H9 (cell line): Measurements from ENCODE around the gene FBXL15. TPM values are rescaled to one million over a fixed set of nuclear protein-coding genes. Genes with fewer than 3 reads are reported as not detected.

ENCODE experiments used
- DNase-seq: peaks from one replicate; pipeline ENCODE4 v3.0.0-alpha.2; 2017
- H2AFZ ChIP-seq: one replicate; pipeline ENCODE4 v1.6.1; 2013; ENCODE audit warnings: mild to moderate bottlenecking, low read length, control low read depth, moderate library complexity
- H2AK5ac ChIP-seq: 2 replicates; pipeline ENCODE4 v1.6.1; 2013; ENCODE audit warnings: low read length, control low read depth, mixed read lengths; ENCODE audit not compliant: insufficient read length
- H2BK120ac ChIP-seq: one replicate; pipeline ENCODE4 v1.6.1; 2013; ENCODE audit warnings: low read depth, mild to moderate bottlenecking, low read length, control low read depth, inconsistent platforms; ENCODE audit not compliant: poor library complexity, severe bottlenecking
- H2BK12ac ChIP-seq: 2 replicates; pipeline ENCODE4 v1.6.1; 2013; ENCODE audit warnings: low read length, control low read depth, mixed read lengths, low read depth; ENCODE audit not compliant: insufficient read length
- H2BK15ac ChIP-seq: 2 replicates; pipeline ENCODE4 v1.6.1; 2013; ENCODE audit warnings: low read depth, low read length, control low read depth
- H2BK20ac ChIP-seq: one replicate; pipeline ENCODE4 v1.6.1; 2013; ENCODE audit warnings: low read depth, mild to moderate bottlenecking, low read length, control low read depth, inconsistent platforms; ENCODE audit not compliant: poor library complexity, severe bottlenecking
- H2BK5ac ChIP-seq: 2 replicates; pipeline ENCODE4 v1.6.1; 2013; ENCODE audit warnings: low read length, control low read depth, mixed read lengths; ENCODE audit not compliant: insufficient read length
- H3K14ac ChIP-seq: 2 replicates; pipeline ENCODE4 v1.6.1; 2013; ENCODE audit warnings: low read length, control low read depth; ENCODE audit not compliant: insufficient read depth
- H3K18ac ChIP-seq: 2 replicates; pipeline ENCODE4 v1.6.1; 2013; ENCODE audit warnings: low read depth, mild to moderate bottlenecking, mixed read lengths, low read length, control low read depth; ENCODE audit not compliant: insufficient read length
- H3K23ac ChIP-seq: 2 replicates; pipeline ENCODE4 v1.6.1; 2013; ENCODE audit warnings: low read length, control low read depth, mixed read lengths, low read depth; ENCODE audit not compliant: insufficient read length
- H3K23me2 ChIP-seq: 2 replicates; pipeline ENCODE4 v1.6.1; 2013; ENCODE audit warnings: low read depth, mild to moderate bottlenecking, mixed read lengths, low read length, control low read depth; ENCODE audit not compliant: insufficient read length, poor library complexity, severe bottlenecking
- H3K27ac ChIP-seq: 2 replicates; pipeline ENCODE4 v1.5.1; 2013; ENCODE audit warnings: low read length, control low read depth, mixed read lengths, low read depth; ENCODE audit not compliant: insufficient read length
- H3K27me3 ChIP-seq: 2 replicates; pipeline ENCODE4 v1.6.1; 2013; ENCODE audit warnings: low read length, control low read depth, inconsistent platforms; ENCODE audit not compliant: insufficient read depth
- H3K4ac ChIP-seq: 2 replicates; pipeline ENCODE4 v1.6.1; 2013; ENCODE audit warnings: low read depth, mild to moderate bottlenecking, control low read depth, inconsistent platforms, low read length, moderate library complexity
- H3K4me1 ChIP-seq: 2 replicates; pipeline ENCODE4 v1.6.1; 2013; ENCODE audit warnings: low read length, control low read depth, inconsistent platforms; ENCODE audit not compliant: insufficient read depth
- H3K4me2 ChIP-seq: 2 replicates; pipeline ENCODE4 v1.6.1; 2013; ENCODE audit warnings: low read length, control low read depth, mixed read lengths; ENCODE audit not compliant: insufficient read length, insufficient read depth
- H3K56ac ChIP-seq: 2 replicates; pipeline ENCODE4 v1.6.1; 2013; ENCODE audit warnings: low read depth, mild to moderate bottlenecking, mixed read lengths, low read length, control low read depth; ENCODE audit not compliant: insufficient read length
- H3K79me1 ChIP-seq: 2 replicates; pipeline ENCODE4 v1.6.1; 2013; ENCODE audit warnings: low read depth, mild to moderate bottlenecking, moderate library complexity, low read length, control low read depth, inconsistent platforms; ENCODE audit not compliant: insufficient read depth, poor library complexity, severe bottlenecking
- H3K79me2 ChIP-seq: 2 replicates; pipeline ENCODE4 v1.6.1; 2013; ENCODE audit warnings: low read length, control low read depth, inconsistent platforms; ENCODE audit not compliant: insufficient read depth
- H3K9ac ChIP-seq: 2 replicates; pipeline ENCODE4 v1.6.1; 2013; ENCODE audit warnings: low read length, control low read depth, mixed read lengths; ENCODE audit not compliant: insufficient read length; ENCODE audit errors: extremely low read depth
- H3K9me3 ChIP-seq: one replicate; pipeline ENCODE4 v1.6.1; 2013; ENCODE audit warnings: low read depth, low read length, inconsistent platforms; ENCODE audit not compliant: control insufficient read depth
- H3T11ph ChIP-seq: one replicate; pipeline ENCODE4 v1.6.1; 2013; ENCODE audit warnings: mild to moderate bottlenecking, low read length, control low read depth, inconsistent platforms
- H4K20me1 ChIP-seq: one replicate; pipeline ENCODE4 v1.6.1; 2013; ENCODE audit not compliant: control insufficient read depth, insufficient read length, insufficient read depth
- H4K5ac ChIP-seq: 2 replicates; pipeline ENCODE4 v1.6.1; 2013; ENCODE audit warnings: low read depth, mild to moderate bottlenecking, mixed read lengths, low read length, control low read depth; ENCODE audit not compliant: insufficient read length
- H4K8ac ChIP-seq: replicated peaks from 2 replicates; pipeline ENCODE4 v1.6.1; 2013; ENCODE audit warnings: low read length, control low read depth, mixed read lengths, low read depth; ENCODE audit not compliant: insufficient read length
- H4K91ac ChIP-seq: 2 replicates; pipeline ENCODE4 v1.6.1; 2013; ENCODE audit warnings: low read depth, mild to moderate bottlenecking, moderate library complexity, mixed read lengths, low read length, control low read depth; ENCODE audit not compliant: insufficient read length
- H3K27ac Mint-ChIP-seq, 3 experiments: 2 replicates in 2 of 3; 3 replicates in 1 of 3; pipeline ENCODE4 v1.8.0; 2020 to 2021; ENCODE audit warnings: mixed read lengths in 3 of 3, mild to moderate bottlenecking in 1 of 3, moderate library complexity in 1 of 3
- H3K27me3 Mint-ChIP-seq: 2 replicates; pipeline ENCODE4 v1.8.0; 2021; ENCODE audit warnings: low read depth, mild to moderate bottlenecking, moderate library complexity, mixed read lengths
- H3K36me3 Mint-ChIP-seq, 3 experiments: 2 replicates in 2 of 3; 3 replicates in 1 of 3; pipeline ENCODE4 v1.8.0; 2020 to 2021; ENCODE audit warnings: low read depth in 3 of 3, mixed read lengths in 3 of 3; ENCODE audit not compliant: insufficient read depth in 1 of 3
- H3K4me1 Mint-ChIP-seq, 2 experiments: 2 replicates each; pipeline ENCODE4 v1.8.0; 2020; ENCODE audit warnings: mixed read lengths in 2 of 2
- H3K4me3 Mint-ChIP-seq, 2 experiments: 2 replicates in 1 of 2; 3 replicates in 1 of 2; pipeline ENCODE4 v1.8.0; 2020 to 2021; ENCODE audit warnings: mild to moderate bottlenecking in 2 of 2, mixed read lengths in 2 of 2, moderate library complexity in 1 of 2
- H3K9me3 Mint-ChIP-seq, 2 experiments: 2 replicates in 1 of 2; 3 replicates in 1 of 2; pipeline ENCODE4 v1.8.0; 2020; ENCODE audit warnings: mild to moderate bottlenecking in 2 of 2, mixed read lengths in 2 of 2, moderate library complexity in 1 of 2
- CTCF ChIP-seq: fragments of 200-600 bp; sonication (generic); conservative IDR thresholded peaks from 3 replicates; pipeline ENCODE4 v1.8.0; 2021; ENCODE audit warnings: antibody characterized with exemption, mild to moderate bottlenecking
- WGBS: extraction: QIAGEN DNeasy Blood & Tissue Kit; methylation state at CpG from one replicate; pipeline ENCODE4 v1.1.7; 2013; ENCODE audit warnings: missing lambda C conversion rate, low lambda C conversion rate, mixed read lengths; ENCODE audit not compliant: insufficient read length; ENCODE audit errors: extremely low coverage; 5-methylcytosine and 5-hydroxymethylcytosine counted together
- total RNA-seq: library from RNA; stranded (reverse); gene quantifications from 2 replicates; pipeline ENCODE4 v1.2.1, GENCODE V29; 2021

The FBXL15 gene
- total RNA-seq, 1 experiment from 2014 or later, result 9.1 TPM

- H3K4me1 Mint-ChIP-seq, result peaks cover 9 to 18% of the 10 kb centered on the region in 2 experiments
- H3K79me1 ChIP-seq, result no peaks in the 10 kb centered on the region
- H2BK20ac ChIP-seq, result no peak overlapping the region
- H3K18ac ChIP-seq, result no peak overlapping the region
- H3K23ac ChIP-seq, result no peak overlapping the region
- no peak overlapping the region for H2AK5ac ChIP-seq
- H4K91ac ChIP-seq, result no peak overlapping the region
- H3K14ac ChIP-seq, result no peak overlapping the region
- no peak overlapping the region for H2BK15ac ChIP-seq
- H4K20me1 ChIP-seq, result no peaks in the 10 kb centered on the region
- no peak overlapping the region for H3T11ph ChIP-seq
- no peaks in the 10 kb centered on the region; a peak in 1 of 5 replicates for H3K9me3 Mint-ChIP-seq
- no peaks in the 10 kb centered on the region for H3K27me3 ChIP-seq
- H3K4me2 ChIP-seq, result no peak overlapping the region
- H3K27me3 Mint-ChIP-seq, result peaks cover 12% of the 10 kb centered on the region
- DNase-seq, result no peak
- no peak overlapping the region for H4K8ac ChIP-seq
- no peak overlapping the region for H3K27ac ChIP-seq
- H3K56ac ChIP-seq, result no peak overlapping the region
- no peak overlapping the region for H3K4ac ChIP-seq
- H2BK120ac ChIP-seq, result no peak overlapping the region
- H3K27ac Mint-ChIP-seq, result no peak overlapping the region
- H3K4me1 ChIP-seq, result no peaks in the 10 kb centered on the region; the same call in 1 of the 2 replicates
- H3K36me3 Mint-ChIP-seq, result peaks cover 7 to 17% (median 16%) of the 10 kb centered on the region in 3 experiments; a peak in 5 of 7 replicates
- no CpG with 5 or more reads among the region's 7 CpGs for WGBS
- H3K9me3 ChIP-seq, result no peaks in the 10 kb centered on the region
- H3K9ac ChIP-seq, result no peak overlapping the region
- H3K79me2 ChIP-seq, result no peaks in the 10 kb centered on the region
- TF ChIP-seq CTCF, result no peak
- H4K5ac ChIP-seq, result no peak overlapping the region
- no peak overlapping the region for H2BK12ac ChIP-seq
- no peak overlapping the region for H2AFZ ChIP-seq
- peaks cover 8% of the 10 kb centered on the region for H3K23me2 ChIP-seq
- no peak overlapping the region for H2BK5ac ChIP-seq
- H3K4me3 Mint-ChIP-seq, result no peak overlapping the region
These were observed 6.2 kb downstream of the FBXL15 start for GRCh38 chr10:102426803-102427287.
